K562 (cell line): ENCODE results near the gene FRMD4A. TPM values are rescaled to one million over a fixed set of nuclear protein-coding genes. Genes with fewer than 3 reads are reported as not detected.

Source experiments
- ATAC-seq: fragments of 200-7000 bp; cut with Tn5 transposase; 3 replicates; pipeline ENCODE4 v1.9.1; 2020; ENCODE audit warnings: moderate library complexity
- BruUV-seq: library from RNA; stranded (reverse); fragments of 400-500 nt; replicated peaks from 2 replicates; lab custom pipeline; 2021; lab: Mats Ljungman, UMichigan
- CTCF ChIA-PET: fragments of 300-600 bp; formaldehyde crosslinking; extraction: SDS; loops from one replicate; lab custom pipeline; 2021; ENCODE audit warnings: low intra/inter-chr PET ratio; lab: Yijun Ruan, JAX
- POLR2A ChIA-PET: fragments of 300-600, 350-650 bp; sonication (Branson Sonifier 250); formaldehyde crosslinking; extraction: SDS; loops from one replicate; lab custom pipeline; 2021; ENCODE audit warnings: antibody characterized with exemption, inconsistent platforms; lab: Yijun Ruan, JAX
- DNase-seq, 4 experiments: peaks; one replicate each; pipeline versions ENCODE4 v3.0.0 to v3.0.0-alpha.2; 2011 to 2018; ENCODE audit warnings: low spot score in 3 of 4, mixed read lengths in 3 of 4; ENCODE audit errors: extremely low read depth in 1 of 4
- FAIRE-seq: peaks from 2 replicates; lab custom pipeline; 2011; peaks lifted over from hg19 to GRCh38; lab: Jason Lieb, UNC
- H2AFZ ChIP-seq: 2 replicates; pipeline ENCODE4 v1.6.0; 2011; ENCODE audit warnings: low read depth, low read length, control low read depth, inconsistent platforms
- H3K27ac ChIP-seq: fragments of 200-600 bp; 3 replicates; pipeline ENCODE4 v1.8.0; 2011; ENCODE audit warnings: low read depth, mild to moderate bottlenecking, control low read depth, inconsistent platforms, low read length, moderate library complexity, mixed read lengths; ENCODE audit errors: extremely low read depth
- H3K27me3 ChIP-seq, 2 experiments: fragments of 300-600 bp in 1 of 2; 2 replicates in 1 of 2; 3 replicates in 1 of 2; pipeline versions ENCODE4 v1.6.0 to v1.8.0; 2011; ENCODE audit warnings: inconsistent platforms in 2 of 2, low read length in 2 of 2, mild to moderate bottlenecking in 1 of 2, mixed read lengths in 1 of 2, moderate library complexity in 1 of 2; ENCODE audit not compliant: control insufficient read depth in 2 of 2, insufficient read depth in 2 of 2
- H3K36me3 ChIP-seq: fragments of 300-600 bp; 3 replicates; pipeline ENCODE4 v1.8.0; 2011; ENCODE audit warnings: mild to moderate bottlenecking, low read length, inconsistent platforms; ENCODE audit not compliant: control insufficient read depth, insufficient read depth
- H3K4me1 ChIP-seq, 2 experiments: fragments of 200-600 bp in 1 of 2; replicated peaks in 1 of 2; 2 replicates in 1 of 2; 3 replicates in 1 of 2; pipeline versions ENCODE4 v1.5.1 to v1.8.0; 2011; ENCODE audit warnings: inconsistent platforms in 2 of 2, low read length in 2 of 2, mild to moderate bottlenecking in 1 of 2, mixed read lengths in 1 of 2, moderate library complexity in 1 of 2; ENCODE audit not compliant: control insufficient read depth in 2 of 2, insufficient read depth in 2 of 2
- H3K4me2 ChIP-seq: 2 replicates; pipeline ENCODE4 v1.6.1; 2011; ENCODE audit warnings: low read length, control low read depth, inconsistent platforms, mixed read lengths; ENCODE audit not compliant: insufficient read depth
- H3K4me3 ChIP-seq: fragments of 200-600 bp; sonication (generic), shearing (Covaris generic); 2 replicates; pipeline ENCODE4 v1.5.1; 2016; ENCODE audit warnings: control low read depth, inconsistent platforms
- H3K79me2 ChIP-seq: fragments of 200-600 bp; 3 replicates; pipeline ENCODE4 v1.8.0; 2011; ENCODE audit warnings: low read length, inconsistent platforms; ENCODE audit not compliant: control insufficient read depth, insufficient read depth
- H3K9ac ChIP-seq, 2 experiments: 2 replicates each; pipeline versions ENCODE4 v1.6.0 to v1.6.1; 2011; ENCODE audit warnings: low read depth in 2 of 2, low read length in 2 of 2, control low read depth in 1 of 2, inconsistent platforms in 1 of 2, mild to moderate bottlenecking in 1 of 2, mixed read lengths in 1 of 2; ENCODE audit not compliant: insufficient read depth in 1 of 2
- H3K9me1 ChIP-seq: one replicate; pipeline ENCODE4 v1.6.0; 2011; ENCODE audit warnings: inconsistent platforms, mild to moderate bottlenecking, low read length, moderate library complexity; ENCODE audit not compliant: control insufficient read depth, insufficient read depth
- H3K9me3 ChIP-seq: replicated peaks from 2 replicates; pipeline ENCODE4 v1.5.1; 2011; ENCODE audit warnings: low read depth, low read length, inconsistent platforms; ENCODE audit not compliant: control insufficient read depth, insufficient read depth
- H4K20me1 ChIP-seq: replicated peaks from 2 replicates; pipeline ENCODE4 v1.6.1; 2011; ENCODE audit warnings: low read length, inconsistent platforms, mixed read lengths; ENCODE audit not compliant: control insufficient read depth, insufficient read depth
- ELF2 ChIP-seq: fragments of 250-450 bp; sonication (Bioruptor Pico); IDR thresholded peaks from 2 replicates; pipeline ENCODE4 v1.5.0; 2021; ENCODE audit warnings: mild to moderate bottlenecking
- FUS ChIP-seq: fragments of 200-400 bp; formaldehyde crosslinking; optimal IDR thresholded peaks from 2 replicates; pipeline ENCODE3; 2017; ENCODE audit warnings: low read depth, low read length
- GATA2 ChIP-seq: sonication (generic); formaldehyde crosslinking; IDR thresholded peaks from 2 replicates; pipeline ENCODE4 v1.4.0; 2020; ENCODE audit warnings: mild to moderate bottlenecking, missing genetic modification reagents
- GTF2A2 ChIP-seq: IDR thresholded peaks from 2 replicates; pipeline ENCODE4 v1.6.1; 2016; ENCODE audit warnings: mild to moderate bottlenecking, missing genetic modification characterization, missing compliant biosample characterization
- HLTF ChIP-seq: fragments of 450-650 bp; IDR thresholded peaks from 2 replicates; pipeline ENCODE4 v1.6.1; 2016
- SIX5 ChIP-seq, 2 experiments: IDR thresholded peaks; 2 replicates each; pipeline ENCODE4 v1.6.1; 2011; ENCODE audit warnings: low read length in 2 of 2, borderline replicate concordance in 1 of 2, low read depth in 1 of 2, mild to moderate bottlenecking in 1 of 2, moderate library complexity in 1 of 2; ENCODE audit not compliant: insufficient read depth in 1 of 2
- TFAM ChIP-seq: fragments of 250-450 bp; sonication (Bioruptor Pico); conservative IDR thresholded peaks from 2 replicates; pipeline ENCODE4 v1.5.0; 2021; ENCODE audit warnings: mild to moderate bottlenecking, moderate library complexity
- YY1 ChIP-seq, 3 experiments: IDR thresholded peaks; 2 replicates each; pipeline ENCODE4 v1.6.1; 2011; ENCODE audit warnings: low read length in 2 of 3, mild to moderate bottlenecking in 2 of 3, moderate library complexity in 2 of 3, borderline replicate concordance in 1 of 3, control low read depth in 1 of 3, low read depth in 1 of 3; ENCODE audit not compliant: insufficient read depth in 3 of 3, insufficient replicate concordance in 2 of 3, control insufficient read depth in 1 of 3, insufficient read length in 1 of 3; ENCODE audit errors: extremely low read depth in 1 of 3
- ZNF263 ChIP-seq: sonication (generic); formaldehyde crosslinking; IDR thresholded peaks from 2 replicates; pipeline ENCODE4 v1.8.0; 2022; ENCODE audit warnings: mild to moderate bottlenecking, missing genetic modification reagents, borderline replicate concordance
- WGBS: fragments of 100-300 bp; shearing (Covaris generic); methylation state at CpG from one replicate; pipeline ENCODE4 v1.1.6; 2016; ENCODE audit warnings: low coverage, mixed read lengths; ENCODE audit not compliant: insufficient coverage; ENCODE audit errors: missing lambda C conversion rate; 5-methylcytosine and 5-hydroxymethylcytosine counted together
- in situ Hi-C: fragments of 300-500 bp; cut with MboI; formaldehyde crosslinking; loops from 4 replicates; pipeline ENCODE4 v1.15.0; 2018; ENCODE audit warnings: inconsistent platforms, mixed read lengths
- intact Hi-C: fragments of 100-400 bp; cut with micrococcal nuclease; formaldehyde crosslinking; loops from 2 replicates; pipeline ENCODE4 v1.14.2; 2022
- polyA plus RNA-seq, 8 experiments: library from polyadenylated mRNA; depleted of rRNA in 4 of 8; stranded (reverse) in 5 of 8; unstranded in 3 of 8; fragments of >200 nt; fragmentation: Nextera tagmentation in 2 of 8; fragmentation: Illumina TruSeq in 1 of 8; extraction: Ambion mirVana in 2 of 8; extraction: Trizol in 1 of 8; gene quantifications; 2 replicates each; pipeline versions ENCODE4 v1.2.1 to v1.2.3, GENCODE V29; 2011 to 2014; ENCODE audit warnings: inconsistent platforms in 1 of 8, missing spikeins in 1 of 8
- total RNA-seq, 7 experiments: library from RNA; depleted of rRNA in 6 of 7; stranded (reverse); fragments of >200 nt in 6 of 7; fragmentation: Illumina TruSeq in 2 of 7; extraction: Trizol in 2 of 7; gene quantifications; 2 replicates each; pipeline versions ENCODE4 v1.2.1 to v1.2.3, GENCODE V29; 2011 to 2021; ENCODE audit warnings: low replicate concordance in 1 of 7
- TF ChIP-seq, protein P1 (sequence below): fragments of 250-450 bp; sonication (Bioruptor Pico); IDR thresholded peaks from 2 replicates; pipeline ENCODE4 v1.4.0; 2020; ENCODE audit warnings: mild to moderate bottlenecking, moderate library complexity
- TF ChIP-seq, protein P2 (sequence below), 2 experiments: fragments of 450-650 bp; IDR thresholded peaks; 2 replicates each; pipeline ENCODE4 v1.6.1; 2018; ENCODE audit warnings: mild to moderate bottlenecking in 2 of 2, low read depth in 1 of 2; ENCODE audit not compliant: partially characterized antibody in 2 of 2
- TF ChIP-seq, protein P3 (sequence below): fragments of 250-450 bp; sonication (Bioruptor Pico); IDR thresholded peaks from 2 replicates; pipeline ENCODE4 v1.5.0; 2020; ENCODE audit warnings: mild to moderate bottlenecking

The FRMD4A gene
- total and polyA plus RNA-seq, 9 of the 15 experiments (the other 6 are each of a cell fraction or from before 2014, with no cell fraction given) = 0.80 to 5.2 (median 3.0) TPM

DNA sequence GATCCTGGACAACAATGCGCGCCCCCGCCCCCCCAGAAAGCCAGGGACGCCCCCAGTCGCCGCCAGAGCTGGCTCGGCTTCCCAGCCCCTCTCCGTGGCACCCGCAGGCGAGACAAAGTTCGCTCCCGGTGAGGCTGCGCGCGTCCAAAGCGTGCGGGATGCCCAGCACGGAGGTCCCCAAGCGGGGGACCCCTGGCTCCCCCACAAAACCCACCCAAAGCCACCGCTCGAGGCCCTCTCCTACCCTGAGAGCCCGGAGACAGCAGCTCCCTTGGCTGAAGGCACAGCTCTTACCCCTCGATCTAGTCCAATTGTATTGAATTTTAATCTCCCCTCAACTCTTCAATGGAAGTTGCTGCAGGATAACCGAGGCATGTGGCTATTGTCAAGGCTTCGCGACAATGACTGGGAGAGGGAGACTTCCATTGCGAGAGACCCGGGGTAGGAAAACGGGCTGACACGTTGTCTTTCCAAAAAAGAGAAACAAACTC is 438.7 kb downstream of the FRMD4A start:
- no peak overlapping the region for H3K4me3 ChIP-seq
- 4% methylated on average over 24 of the region's 30 CpGs for WGBS
- H3K27ac ChIP-seq = no peak overlapping the region
- FAIRE-seq (no peak), ATAC-seq (no peak), DNase-seq (no peak)
- intact Hi-C loops (no loop called here), in situ Hi-C loops (no loop called here)
- H4K20me1 ChIP-seq = peaks cover 6% of the 10 kb centered on the region; the same call in 1 of the 2 replicates
- H3K27me3 ChIP-seq = peaks cover 25 to 50% of the 10 kb centered on the region in 2 experiments; a peak in 4 of 5 replicates
- no peaks in the 10 kb centered on the region for H3K79me2 ChIP-seq
- H3K4me2 ChIP-seq = no peak overlapping the region
- ChIA-PET CTCF (no interaction called here), POLR2A (interaction anchor here (0.6 kb wide), 1 partner anchor 590 kb away, joined by 3 read pairs; no protein-coding TSS in a partner anchor)
- no peaks in the 10 kb centered on the region for H3K9me1 ChIP-seq
- H3K9ac ChIP-seq = no peak overlapping the region
- no peaks in the 10 kb centered on the region for H3K36me3 ChIP-seq
- no peaks in the 10 kb centered on the region for H3K4me1 ChIP-seq
- H3K9me3 ChIP-seq = no peaks in the 10 kb centered on the region
- BruUV-seq = no TSS peak
- no peak overlapping the region for H2AFZ ChIP-seq
- TF ChIP-seq SIX5 (IDR thresholded peaks at IDR 0.05; ENCODE audit: borderline replicate concordance in 1 of 2, insufficient read depth in 1 of 2, low read depth in 1 of 2, low read length in 2 of 2) (no peak), FUS (no peak), ELF2 (CRISPR knock-in tag) (no peak), GTF2A2 (tag) (no peak), ZNF263 (CRISPR knock-in tag) (no peak), GATA2 (CRISPR knock-in tag) (no peak), HLTF (no peak), TFAM (CRISPR knock-in tag) (no peak), YY1 (IDR thresholded peaks at IDR 0.05; ENCODE audit: borderline replicate concordance in 1 of 3, control insufficient read depth in 1 of 3, extremely low read depth in 1 of 3, insufficient read depth in 3 of 3, insufficient read length in 1 of 3, insufficient replicate concordance in 2 of 3, low read depth in 1 of 3, low read length in 2 of 3) (no peak)
- TF ChIP-seq, protein P1, sequence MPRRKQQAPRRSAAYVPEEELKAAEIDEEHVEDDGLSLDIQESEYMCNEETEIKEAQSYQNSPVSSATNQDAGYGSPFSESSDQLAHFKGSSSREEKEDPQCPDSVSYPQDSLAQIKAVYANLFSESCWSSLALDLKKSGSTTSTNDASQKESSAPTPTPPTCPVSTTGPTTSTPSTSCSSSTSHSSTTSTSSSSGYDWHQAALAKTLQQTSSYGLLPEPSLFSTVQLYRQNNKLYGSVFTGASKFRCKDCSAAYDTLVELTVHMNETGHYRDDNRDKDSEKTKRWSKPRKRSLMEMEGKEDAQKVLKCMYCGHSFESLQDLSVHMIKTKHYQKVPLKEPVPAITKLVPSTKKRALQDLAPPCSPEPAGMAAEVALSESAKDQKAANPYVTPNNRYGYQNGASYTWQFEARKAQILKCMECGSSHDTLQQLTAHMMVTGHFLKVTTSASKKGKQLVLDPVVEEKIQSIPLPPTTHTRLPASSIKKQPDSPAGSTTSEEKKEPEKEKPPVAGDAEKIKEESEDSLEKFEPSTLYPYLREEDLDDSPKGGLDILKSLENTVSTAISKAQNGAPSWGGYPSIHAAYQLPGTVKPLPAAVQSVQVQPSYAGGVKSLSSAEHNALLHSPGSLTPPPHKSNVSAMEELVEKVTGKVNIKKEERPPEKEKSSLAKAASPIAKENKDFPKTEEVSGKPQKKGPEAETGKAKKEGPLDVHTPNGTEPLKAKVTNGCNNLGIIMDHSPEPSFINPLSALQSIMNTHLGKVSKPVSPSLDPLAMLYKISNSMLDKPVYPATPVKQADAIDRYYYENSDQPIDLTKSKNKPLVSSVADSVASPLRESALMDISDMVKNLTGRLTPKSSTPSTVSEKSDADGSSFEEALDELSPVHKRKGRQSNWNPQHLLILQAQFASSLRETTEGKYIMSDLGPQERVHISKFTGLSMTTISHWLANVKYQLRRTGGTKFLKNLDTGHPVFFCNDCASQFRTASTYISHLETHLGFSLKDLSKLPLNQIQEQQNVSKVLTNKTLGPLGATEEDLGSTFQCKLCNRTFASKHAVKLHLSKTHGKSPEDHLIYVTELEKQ (CRISPR knock-in tag) = no peak
- TF ChIP-seq, protein P2, sequence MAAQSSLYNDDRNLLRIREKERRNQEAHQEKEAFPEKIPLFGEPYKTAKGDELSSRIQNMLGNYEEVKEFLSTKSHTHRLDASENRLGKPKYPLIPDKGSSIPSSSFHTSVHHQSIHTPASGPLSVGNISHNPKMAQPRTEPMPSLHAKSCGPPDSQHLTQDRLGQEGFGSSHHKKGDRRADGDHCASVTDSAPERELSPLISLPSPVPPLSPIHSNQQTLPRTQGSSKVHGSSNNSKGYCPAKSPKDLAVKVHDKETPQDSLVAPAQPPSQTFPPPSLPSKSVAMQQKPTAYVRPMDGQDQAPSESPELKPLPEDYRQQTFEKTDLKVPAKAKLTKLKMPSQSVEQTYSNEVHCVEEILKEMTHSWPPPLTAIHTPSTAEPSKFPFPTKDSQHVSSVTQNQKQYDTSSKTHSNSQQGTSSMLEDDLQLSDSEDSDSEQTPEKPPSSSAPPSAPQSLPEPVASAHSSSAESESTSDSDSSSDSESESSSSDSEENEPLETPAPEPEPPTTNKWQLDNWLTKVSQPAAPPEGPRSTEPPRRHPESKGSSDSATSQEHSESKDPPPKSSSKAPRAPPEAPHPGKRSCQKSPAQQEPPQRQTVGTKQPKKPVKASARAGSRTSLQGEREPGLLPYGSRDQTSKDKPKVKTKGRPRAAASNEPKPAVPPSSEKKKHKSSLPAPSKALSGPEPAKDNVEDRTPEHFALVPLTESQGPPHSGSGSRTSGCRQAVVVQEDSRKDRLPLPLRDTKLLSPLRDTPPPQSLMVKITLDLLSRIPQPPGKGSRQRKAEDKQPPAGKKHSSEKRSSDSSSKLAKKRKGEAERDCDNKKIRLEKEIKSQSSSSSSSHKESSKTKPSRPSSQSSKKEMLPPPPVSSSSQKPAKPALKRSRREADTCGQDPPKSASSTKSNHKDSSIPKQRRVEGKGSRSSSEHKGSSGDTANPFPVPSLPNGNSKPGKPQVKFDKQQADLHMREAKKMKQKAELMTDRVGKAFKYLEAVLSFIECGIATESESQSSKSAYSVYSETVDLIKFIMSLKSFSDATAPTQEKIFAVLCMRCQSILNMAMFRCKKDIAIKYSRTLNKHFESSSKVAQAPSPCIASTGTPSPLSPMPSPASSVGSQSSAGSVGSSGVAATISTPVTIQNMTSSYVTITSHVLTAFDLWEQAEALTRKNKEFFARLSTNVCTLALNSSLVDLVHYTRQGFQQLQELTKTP (IDR thresholded peaks at IDR 0.05; ENCODE audit: low read depth in 1 of 2, partially characterized antibody in 2 of 2) = no peak
- TF ChIP-seq, protein P3, sequence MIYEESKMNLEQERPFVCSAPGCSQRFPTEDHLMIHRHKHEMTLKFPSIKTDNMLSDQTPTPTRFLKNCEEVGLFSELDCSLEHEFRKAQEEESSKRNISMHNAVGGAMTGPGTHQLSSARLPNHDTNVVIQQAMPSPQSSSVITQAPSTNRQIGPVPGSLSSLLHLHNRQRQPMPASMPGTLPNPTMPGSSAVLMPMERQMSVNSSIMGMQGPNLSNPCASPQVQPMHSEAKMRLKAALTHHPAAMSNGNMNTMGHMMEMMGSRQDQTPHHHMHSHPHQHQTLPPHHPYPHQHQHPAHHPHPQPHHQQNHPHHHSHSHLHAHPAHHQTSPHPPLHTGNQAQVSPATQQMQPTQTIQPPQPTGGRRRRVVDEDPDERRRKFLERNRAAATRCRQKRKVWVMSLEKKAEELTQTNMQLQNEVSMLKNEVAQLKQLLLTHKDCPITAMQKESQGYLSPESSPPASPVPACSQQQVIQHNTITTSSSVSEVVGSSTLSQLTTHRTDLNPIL (CRISPR knock-in tag) = no peak
